Erythroblast (primary cell): ENCODE measurements around the gene LRMDA.

Experiments used
- DNase-seq, 2 experiments: peaks; one replicate each; lab custom pipeline; 2025; lab: John Stamatoyannopoulos, UW
- GATA1 ChIP-seq: IDR thresholded peaks from 2 replicates; pipeline ENCODE4 v1.6.1; 2011; ENCODE audit warnings: low read depth, mild to moderate bottlenecking, control low read depth, low read length, moderate library complexity
- POLR2A ChIP-seq: IDR thresholded peaks from 2 replicates; pipeline ENCODE4 v1.6.1; 2011; ENCODE audit warnings: mild to moderate bottlenecking, low read length

The LRMDA gene

DNA sequence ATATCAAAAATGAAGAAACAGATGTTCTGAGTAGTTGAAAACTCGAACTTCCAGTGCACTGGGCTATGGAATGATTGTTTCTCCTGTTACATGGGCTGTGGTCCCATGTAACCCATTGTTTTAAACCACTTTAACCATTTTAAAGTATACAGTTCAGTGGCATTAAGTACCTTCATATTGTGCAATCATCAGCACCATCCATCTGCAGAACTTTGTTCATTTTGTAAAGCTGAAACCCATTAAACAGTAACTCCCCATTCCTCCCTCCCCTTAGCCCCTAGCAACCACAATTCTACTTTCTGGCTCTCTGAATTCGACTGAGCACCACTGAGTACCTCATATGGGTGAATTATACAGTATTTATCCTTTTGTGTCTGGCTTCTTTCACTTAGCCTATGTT, 217.4 kb downstream of the LRMDA start:
- TF ChIP-seq POLR2A (no peak), GATA1 (no peak)
- DNase-seq, result no peak

DNA sequence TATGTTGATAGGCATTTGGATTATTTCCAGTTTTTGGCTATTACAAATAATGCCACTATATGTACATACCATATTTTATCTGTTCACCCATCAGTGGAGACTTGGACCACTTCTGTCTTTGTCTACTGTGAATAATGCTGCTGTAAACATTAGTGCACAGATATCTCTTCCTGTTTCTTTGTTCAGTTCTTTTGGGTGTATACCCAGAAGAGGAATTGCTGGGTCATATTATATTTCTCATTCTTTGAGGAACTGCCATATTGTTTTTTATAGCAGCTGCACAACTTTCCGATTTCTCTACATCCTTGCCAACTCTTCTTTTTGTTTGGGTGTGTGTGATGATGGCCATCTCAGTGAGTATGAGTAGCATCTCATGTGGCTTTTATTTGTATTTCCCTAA, 218.0 kb downstream of the LRMDA start:
- no peak for TF ChIP-seq GATA1
- no peak for TF ChIP-seq POLR2A
- no peak for DNase-seq

DNA sequence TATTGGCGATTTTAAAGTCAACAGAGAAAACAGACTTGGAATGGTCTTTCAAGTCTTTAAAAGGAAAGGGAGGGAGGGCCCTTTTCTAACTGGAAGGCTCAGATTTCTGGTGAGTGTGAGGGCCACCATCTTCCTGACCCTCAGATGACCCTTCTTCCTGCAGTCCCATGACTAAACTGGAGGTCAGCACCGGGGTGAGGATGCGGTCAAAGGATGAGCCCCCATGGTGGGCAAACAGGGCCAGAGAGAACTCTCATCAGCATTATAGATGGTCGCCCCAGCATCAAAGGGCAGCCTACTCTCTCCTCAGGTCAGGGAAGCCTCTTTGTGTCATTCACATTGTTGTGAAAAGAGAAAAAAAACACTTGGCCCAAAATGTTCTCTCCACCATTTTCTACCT, 219.2 kb downstream of the LRMDA start:
- no peak for DNase-seq
- TF ChIP-seq POLR2A, result no peak
- no peak for TF ChIP-seq GATA1

DNA sequence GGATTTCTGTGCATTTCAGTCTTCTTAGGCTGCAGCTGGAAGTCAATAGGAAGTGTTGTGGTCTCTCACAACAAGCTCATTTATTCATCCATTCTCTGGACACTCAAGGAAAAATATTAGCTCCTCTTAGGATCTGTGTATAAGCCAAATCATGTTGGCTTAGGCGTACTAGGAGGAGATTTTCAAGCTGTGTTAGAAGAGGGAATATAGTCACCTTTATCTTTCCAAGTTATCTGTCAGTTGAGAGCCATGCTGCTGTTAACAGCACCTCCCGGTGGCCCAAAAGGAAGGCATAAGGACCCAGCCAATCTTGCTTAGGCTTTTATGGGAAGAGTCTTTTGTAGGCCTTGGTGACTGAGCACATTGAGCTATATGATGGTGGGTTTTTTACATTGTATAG, 220.0 kb downstream of the LRMDA start:
- peak; percentile 3 to 11 for DNase-seq

DNA sequence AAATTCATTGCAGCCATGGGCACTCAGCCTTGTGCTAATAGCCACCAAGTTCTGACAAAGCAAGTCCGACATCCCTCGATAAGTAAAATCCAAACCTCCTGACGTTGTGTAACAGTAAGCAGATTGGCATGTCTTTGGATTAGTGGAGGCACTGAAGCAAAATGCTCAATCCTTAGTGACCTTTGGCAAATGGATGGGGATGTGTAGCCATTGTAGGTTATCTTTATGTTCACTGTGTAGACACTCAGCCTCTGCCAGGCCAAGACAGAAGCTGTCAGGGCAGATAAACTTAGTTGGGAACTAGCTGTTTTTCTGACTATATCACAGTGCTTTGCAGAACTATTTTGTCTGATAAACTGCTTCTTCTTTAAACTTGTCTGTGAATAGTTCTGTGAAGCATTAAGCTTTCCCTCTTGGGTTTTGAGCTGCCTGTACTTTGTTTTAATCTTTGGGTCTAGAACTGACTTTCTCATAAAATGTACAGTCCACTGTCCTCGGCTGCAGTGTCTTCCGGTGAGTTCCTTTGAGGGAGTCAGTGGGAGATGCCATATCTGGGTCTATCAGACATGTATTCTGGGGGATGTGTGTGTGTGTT, 220.8 kb downstream of the LRMDA start:
- TF ChIP-seq GATA1, result no peak
- DNase-seq, result peak; percentile 10 to 64

More for the DNA sequence above, 220.0 kb downstream of the LRMDA start:
- no peak for TF ChIP-seq GATA1
- TF ChIP-seq POLR2A, result no peak

DNA sequence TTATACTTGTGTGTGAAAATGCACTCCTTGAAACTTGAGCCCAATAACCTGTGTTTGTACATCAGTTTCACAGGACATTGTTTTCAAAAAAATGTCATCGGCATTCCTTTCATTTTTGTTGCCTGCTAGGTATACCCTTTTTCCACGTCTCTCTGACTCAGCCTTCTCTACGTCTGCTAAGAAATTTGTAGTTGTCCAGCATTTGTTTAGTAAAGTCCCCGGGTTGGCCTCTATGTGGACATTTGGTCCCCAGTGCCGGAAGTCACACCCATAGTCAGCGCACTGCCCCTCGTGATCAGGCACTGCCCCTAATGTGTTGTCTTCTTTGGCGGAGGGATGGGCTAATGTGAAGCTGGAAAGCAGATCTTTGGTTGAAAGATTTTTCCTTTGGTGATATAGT, 222.3 kb downstream of the LRMDA start:
- TF ChIP-seq GATA1 (no peak), POLR2A (no peak)
- no peak for DNase-seq

DNA sequence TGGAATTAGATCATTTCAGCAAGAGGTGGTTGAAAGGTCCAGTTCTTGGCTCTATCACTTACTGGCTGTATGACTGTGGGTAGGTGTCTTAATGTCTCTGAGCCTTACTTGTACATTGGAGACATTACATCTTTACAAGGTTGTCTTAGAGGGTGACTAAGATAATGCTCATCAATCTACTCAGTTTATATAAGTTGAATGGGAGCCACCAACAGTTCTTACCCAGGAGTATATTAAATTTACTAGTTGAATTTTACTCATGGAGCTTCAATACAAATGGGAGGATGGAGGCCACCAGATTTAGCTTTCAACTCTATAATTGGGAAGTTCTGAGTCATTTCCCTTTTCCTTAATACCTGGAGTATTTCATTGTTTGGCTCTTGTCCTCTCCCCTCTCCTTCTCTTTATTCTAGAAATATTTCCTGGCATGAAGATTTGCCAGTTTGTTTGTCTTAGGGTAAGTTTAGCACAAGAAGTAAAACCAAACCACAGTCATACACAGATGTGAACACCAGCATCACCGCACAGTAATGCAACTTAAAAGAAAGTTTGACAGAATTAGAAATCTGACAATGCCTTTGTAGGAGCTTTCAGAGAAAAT, 222.8 kb downstream of the LRMDA start:
- TF ChIP-seq POLR2A (no peak), GATA1 (no peak)

DNA sequence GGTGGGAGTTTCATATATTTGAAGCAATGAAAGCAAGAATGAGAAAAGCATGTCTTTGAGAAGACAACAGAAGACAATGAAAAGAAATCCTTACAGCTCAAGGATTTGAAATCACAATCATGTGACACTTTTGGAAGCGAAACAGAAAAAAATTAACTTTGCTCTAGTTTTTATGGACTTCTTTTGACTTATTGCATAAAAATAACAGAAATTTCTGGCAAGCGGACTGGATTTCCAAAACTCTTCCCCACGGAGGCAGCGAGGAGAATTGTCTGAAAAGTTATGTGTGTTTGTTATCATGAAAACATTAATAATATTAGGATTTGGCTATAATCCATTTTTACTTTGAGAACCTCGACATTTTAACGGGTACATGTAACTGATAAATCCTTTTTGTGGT, 223.3 kb downstream of the LRMDA start:
- no peak for DNase-seq
- TF ChIP-seq POLR2A (no peak), GATA1 (no peak)

More for the DNA sequence above, 222.8 kb downstream of the LRMDA start:
- no peak for DNase-seq

DNA sequence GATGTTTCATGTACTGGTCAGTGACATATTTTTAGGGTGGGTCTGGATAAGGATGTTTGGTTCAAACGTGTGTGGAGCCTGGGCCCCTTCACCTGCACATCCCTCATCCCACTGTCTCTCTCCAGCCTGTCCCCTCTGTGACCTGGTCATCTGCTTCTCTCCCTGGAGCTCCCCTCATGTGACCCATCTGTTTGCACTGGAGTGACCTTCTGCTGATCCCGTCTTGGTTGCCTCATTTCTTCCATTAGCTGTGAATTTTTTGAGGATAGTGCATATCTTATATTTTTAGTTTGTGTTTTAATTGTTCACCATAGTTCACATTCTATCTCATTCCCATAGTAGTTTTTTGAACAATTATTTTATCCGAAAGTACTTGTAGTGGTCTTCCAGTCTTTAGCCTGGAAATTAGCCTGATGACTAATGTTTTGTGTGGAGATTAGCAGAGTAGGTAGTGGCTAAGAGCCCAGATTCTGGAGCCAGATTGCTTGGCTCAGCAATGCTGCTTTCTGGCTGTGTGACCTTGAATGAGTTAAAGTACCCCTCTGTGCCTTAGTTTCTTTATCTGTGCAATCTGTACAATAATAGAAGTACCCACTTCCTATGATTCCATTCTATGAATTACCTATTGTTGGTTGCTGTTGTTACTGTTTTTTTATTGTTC, 224.5 kb downstream of the LRMDA start:
- no peak for DNase-seq
- no peak for TF ChIP-seq GATA1
- TF ChIP-seq POLR2A, result no peak

DNA sequence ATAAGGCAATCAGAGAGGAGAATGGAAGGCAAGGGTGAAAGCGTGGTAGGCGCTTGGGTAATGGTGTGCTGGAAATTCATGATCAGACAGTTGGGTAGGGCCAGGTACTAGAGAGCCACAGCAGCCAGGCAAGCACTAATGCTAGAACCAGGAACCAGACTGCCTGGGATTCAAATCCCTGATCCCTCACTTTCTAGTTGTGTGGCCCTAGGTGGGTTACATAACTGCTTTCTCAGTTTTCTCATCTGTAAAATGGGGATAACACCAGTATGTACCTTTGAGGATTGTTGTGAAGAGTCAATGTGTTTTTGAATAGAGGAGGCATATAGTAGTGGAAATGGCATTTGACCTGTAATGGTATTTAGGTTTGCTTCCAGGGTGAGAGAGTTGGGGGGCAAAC, 225.9 kb downstream of the LRMDA start:
- DNase-seq, result no peak
- no peak for TF ChIP-seq GATA1
- no peak for TF ChIP-seq POLR2A

DNA sequence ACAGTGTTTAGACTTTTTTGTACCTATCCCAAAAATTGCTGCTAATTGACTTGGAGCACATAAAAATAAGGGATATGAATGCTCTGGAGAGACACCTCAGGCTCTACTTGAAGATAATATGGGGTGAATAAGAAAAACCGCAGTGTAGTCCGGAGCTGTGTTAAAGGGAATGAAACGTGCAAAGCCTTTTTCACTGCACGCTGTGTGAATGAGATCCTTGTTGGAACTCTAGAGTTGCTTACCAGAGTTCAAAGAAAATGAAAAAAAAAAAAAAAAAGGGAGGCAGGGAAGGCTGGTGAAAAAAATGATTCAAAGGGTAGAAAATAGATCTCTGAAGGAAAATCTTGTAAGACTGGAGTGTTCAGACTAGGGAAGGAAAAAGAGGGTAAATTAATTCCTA, 226.6 kb downstream of the LRMDA start:
- no peak for TF ChIP-seq POLR2A
- no peak for TF ChIP-seq GATA1
- no peak for DNase-seq

DNA sequence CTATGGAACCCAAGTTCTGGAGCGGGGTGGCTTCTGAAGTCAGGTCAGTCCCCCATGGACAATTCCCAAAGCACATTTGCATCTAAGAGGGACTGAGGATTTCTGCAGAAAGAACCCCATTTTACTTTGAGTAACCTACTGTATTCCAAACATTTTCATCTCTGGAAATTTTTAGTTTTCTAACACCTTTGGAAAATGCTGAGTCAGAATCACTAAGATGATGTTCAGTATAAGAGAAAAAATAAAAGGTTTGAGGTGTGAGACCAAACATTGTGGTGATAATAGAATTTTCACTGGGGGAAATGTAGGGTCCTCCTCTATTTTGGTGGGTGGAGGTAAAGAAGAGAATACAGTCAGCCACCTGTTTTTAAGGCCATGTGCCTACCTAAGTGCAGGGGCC, 227.1 kb downstream of the LRMDA start:
- no peak for DNase-seq
- TF ChIP-seq POLR2A (no peak), GATA1 (no peak)

DNA sequence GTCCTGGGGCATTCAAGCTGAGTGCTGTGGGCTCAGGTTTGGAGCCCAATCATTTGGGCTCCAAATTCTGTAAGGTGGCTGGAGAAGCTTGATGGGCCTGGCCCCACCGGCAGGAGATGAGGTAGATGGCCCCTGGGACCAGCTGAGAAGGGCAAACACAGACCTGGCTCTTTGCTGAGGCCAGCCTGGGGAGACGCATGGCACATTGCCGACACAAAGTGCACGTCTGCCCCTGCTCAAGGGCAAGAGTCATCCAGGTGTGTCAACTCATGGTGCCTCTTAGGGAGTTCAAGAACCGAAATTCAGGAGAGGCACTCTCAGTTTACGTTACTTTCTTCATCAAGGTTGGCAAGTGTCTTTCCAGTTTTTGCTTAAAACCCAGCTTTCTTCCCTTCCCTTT, 227.5 kb downstream of the LRMDA start:
- TF ChIP-seq GATA1 (no peak), POLR2A (no peak)

DNA sequence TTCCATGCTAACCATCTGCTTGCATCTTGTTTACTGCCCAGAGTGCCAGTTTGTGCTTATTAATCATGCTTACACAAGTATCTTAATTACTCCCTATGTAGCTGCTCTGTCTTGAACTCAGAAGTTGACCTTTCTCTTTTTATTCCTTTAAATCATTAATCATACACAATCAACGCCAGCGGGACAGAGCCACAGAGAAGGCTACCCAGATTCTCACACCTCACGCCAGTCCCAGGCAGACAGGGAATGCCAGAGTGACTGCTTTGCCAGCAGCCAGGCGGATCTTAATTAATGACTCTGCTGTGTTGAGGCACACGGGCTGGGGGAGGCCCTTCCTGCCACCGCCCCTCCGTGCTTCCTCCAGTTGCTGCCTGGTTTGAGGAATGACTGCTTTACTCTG, 229.4 kb downstream of the LRMDA start:
- DNase-seq, result no peak
- TF ChIP-seq GATA1 (no peak), POLR2A (no peak)

More for the DNA sequence above, 227.5 kb downstream of the LRMDA start:
- no peak for DNase-seq

DNA sequence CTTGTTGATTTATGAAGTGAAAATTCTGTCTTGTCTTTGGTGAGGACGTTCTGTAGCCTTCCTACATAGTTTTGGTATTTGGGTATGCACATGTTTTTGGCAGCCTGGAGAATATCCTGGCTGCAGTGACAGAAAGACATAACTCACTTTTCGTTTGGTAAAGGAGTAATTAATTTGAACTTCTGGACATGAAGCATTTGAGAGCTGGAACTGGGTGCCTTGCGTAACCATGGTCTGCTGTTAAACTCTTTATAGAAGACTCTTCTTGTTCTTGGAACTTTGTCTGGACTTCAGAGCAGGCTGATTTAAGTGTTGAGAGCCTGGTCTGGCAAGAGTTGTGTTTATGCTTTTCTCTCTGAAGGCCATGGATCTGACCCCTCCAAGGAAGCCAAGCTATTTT, 231.3 kb downstream of the LRMDA start:
- TF ChIP-seq POLR2A (no peak), GATA1 (no peak)
- DNase-seq, result no peak
